ENCODE measurements around the gene RAB28.

Gene RAB28

DNA sequence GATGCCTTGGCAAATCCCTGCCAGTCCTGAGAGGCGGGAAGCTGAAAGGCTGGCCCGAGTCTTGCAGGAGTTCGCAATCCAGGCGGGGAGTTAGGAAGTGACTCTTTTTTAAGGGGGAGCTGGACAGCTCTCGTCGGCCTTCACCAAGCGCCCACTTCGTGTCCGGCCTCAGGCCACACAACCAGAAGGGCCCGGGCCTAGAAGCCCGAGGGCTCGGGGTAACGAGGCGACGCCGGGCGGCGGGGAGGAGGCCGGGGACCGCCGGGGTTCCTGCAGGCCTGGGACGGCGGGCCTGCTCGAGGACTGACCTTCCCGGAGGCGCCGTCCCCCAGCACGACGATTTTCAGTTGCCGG lies 395 bp downstream of the RAB28 start:
- Histone ChIP-seq H3K27ac (ENCODE audit: low read length) (peak overlapping the region; percentile 17; the same call in 1 of the 2 replicates), H3K4me1 (ENCODE audit: low read length) (peaks cover 19% of the 10 kb centered on the region), H3K9ac (ENCODE audit: low read length) (peak overlapping the region; percentile 87), H3K4me2 (ENCODE audit: low read length) (peak overlapping the region; percentile 81), H3K4me3 (ENCODE audit: low read length) (peak overlapping the region; percentile 90), H2AFZ (ENCODE audit: low read depth, low read length) (peak overlapping the region; percentile 70), H3K79me2 (ENCODE audit: low read length) (peaks cover 37% of the 10 kb centered on the region), H4K20me1 (ENCODE audit: insufficient read depth, low read length) (peaks cover 4% of the 10 kb centered on the region; the same call in 1 of the 2 replicates), H3K27me3 (ENCODE audit: low read depth, low read length) (no peaks in the 10 kb centered on the region), H3K9me3 (ENCODE audit: insufficient read depth, low read length) (no peaks in the 10 kb centered on the region), H3K36me3 (replicated peaks; ENCODE audit: low read depth, low read length) (peaks cover 4% of the 10 kb centered on the region)
- no peak for TF ChIP-seq CTCF (IDR thresholded peaks at IDR 0.05; ENCODE audit: low read depth, low read length)
- TF ChIP-seq EZH2phosphoT487 (IDR thresholded peaks at IDR 0.05; ENCODE audit: low read depth) = no peak

- Histone ChIP-seq H3K36me3 (replicated peaks; ENCODE audit: low read depth, low read length) (peaks cover 4% of the 10 kb centered on the region), H3K4me3 (ENCODE audit: low read length) (peak overlapping the region; percentile 90), H4K20me1 (ENCODE audit: insufficient read depth, low read length) (peaks cover 4% of the 10 kb centered on the region; the same call in 1 of the 2 replicates), H3K9me3 (ENCODE audit: insufficient read depth, low read length) (no peaks in the 10 kb centered on the region), H3K4me2 (ENCODE audit: low read length) (peak overlapping the region; percentile 81), H2AFZ (ENCODE audit: low read depth, low read length) (peak overlapping the region; percentile 70; the same call in 1 of the 2 replicates), H3K79me2 (ENCODE audit: low read length) (peaks cover 37% of the 10 kb centered on the region), H3K4me1 (ENCODE audit: low read length) (peaks cover 19% of the 10 kb centered on the region), H3K27me3 (ENCODE audit: low read depth, low read length) (no peaks in the 10 kb centered on the region), H3K9ac (ENCODE audit: low read length) (peak overlapping the region; percentile 87), H3K27ac (ENCODE audit: low read length) (no peak overlapping the region)
- TF ChIP-seq CTCF (IDR thresholded peaks at IDR 0.05; ENCODE audit: low read depth, low read length) = no peak
- no peak for TF ChIP-seq EZH2phosphoT487 (IDR thresholded peaks at IDR 0.05; ENCODE audit: low read depth)
Observed at GRCh38 chr4:13483136-13483767, 888 bp downstream of the RAB28 start.

- Histone ChIP-seq H4K20me1 (ENCODE audit: insufficient read depth, low read length) (peaks cover 4% of the 10 kb centered on the region; the same call in 1 of the 2 replicates), H3K27ac (ENCODE audit: low read length) (no peak overlapping the region), H3K9ac (ENCODE audit: low read length) (no peak overlapping the region), H2AFZ (ENCODE audit: low read depth, low read length) (no peak overlapping the region), H3K4me2 (ENCODE audit: low read length) (peak overlapping the region; percentile 11), H3K4me3 (ENCODE audit: low read length) (no peak overlapping the region), H3K36me3 (replicated peaks; ENCODE audit: low read depth, low read length) (peaks cover 4% of the 10 kb centered on the region), H3K79me2 (ENCODE audit: low read length) (peaks cover 37% of the 10 kb centered on the region), H3K27me3 (ENCODE audit: low read depth, low read length) (no peaks in the 10 kb centered on the region), H3K4me1 (ENCODE audit: low read length) (peaks cover 19% of the 10 kb centered on the region), H3K9me3 (ENCODE audit: insufficient read depth, low read length) (no peaks in the 10 kb centered on the region)
- TF ChIP-seq EZH2phosphoT487 (IDR thresholded peaks at IDR 0.05; ENCODE audit: low read depth) = no peak
- TF ChIP-seq CTCF (IDR thresholded peaks at IDR 0.05; ENCODE audit: low read depth, low read length) = no peak
Observed at GRCh38 chr4:13481569-13481968, 2.6 kb downstream of the RAB28 start.

DNA sequence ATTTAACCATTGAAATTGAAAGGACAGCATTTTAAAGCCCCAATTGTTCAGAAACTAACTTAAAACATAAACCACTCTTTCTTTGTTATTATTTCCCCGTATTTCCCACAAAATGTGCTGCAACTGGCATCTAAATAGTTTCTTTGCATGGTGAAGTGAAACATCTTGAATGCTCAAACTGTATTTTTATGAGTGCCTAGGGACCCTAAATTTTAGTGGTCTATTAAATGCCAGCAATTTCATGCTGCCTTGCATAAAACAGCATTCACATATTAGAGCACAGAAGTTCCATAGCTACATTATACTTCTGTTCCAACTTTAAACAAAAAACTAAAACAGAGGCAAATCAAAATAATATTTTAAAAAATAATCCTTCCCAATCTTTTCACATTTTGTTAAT lies 5.4 kb downstream of the RAB28 start:
- Histone ChIP-seq H3K4me1 (ENCODE audit: low read length) (peaks cover 13% of the 10 kb centered on the region), H3K4me3 (ENCODE audit: low read length) (no peak overlapping the region), H3K9ac (ENCODE audit: low read length) (no peak overlapping the region), H3K36me3 (replicated peaks; ENCODE audit: low read depth, low read length) (peaks cover 7% of the 10 kb centered on the region), H3K4me2 (ENCODE audit: low read length) (no peak overlapping the region), H3K27ac (ENCODE audit: low read length) (no peak overlapping the region), H3K9me3 (ENCODE audit: insufficient read depth, low read length) (no peaks in the 10 kb centered on the region), H3K79me2 (ENCODE audit: low read length) (peaks cover 33% of the 10 kb centered on the region), H3K27me3 (ENCODE audit: low read depth, low read length) (no peaks in the 10 kb centered on the region), H2AFZ (ENCODE audit: low read depth, low read length) (no peak overlapping the region), H4K20me1 (ENCODE audit: insufficient read depth, low read length) (peaks cover 4% of the 10 kb centered on the region; the same call in 1 of the 2 replicates)
- TF ChIP-seq EZH2phosphoT487 (IDR thresholded peaks at IDR 0.05; ENCODE audit: low read depth) (no peak), CTCF (IDR thresholded peaks at IDR 0.05; ENCODE audit: low read depth, low read length) (no peak)
